Memory B cell (primary cell): ENCODE data around the gene PLCD3.
A peak's percentile ranks its signal among the peaks of the same experiment; 100 is the strongest.
"Not testable (repeated sequence)": the region's sequence is repeated elsewhere in the genome, so short reads cannot be mapped to it uniquely, and the experiment has no call there.

Experiments
- ATAC-seq: fragments of 150-1000 bp; cut with Tn5 transposase; 2 replicates; pipeline ENCODE4 v1.10.0; 2021; ENCODE audit warnings: low read depth, mild to moderate bottlenecking, moderate library complexity
- DNase-seq, 2 donors: peaks; one replicate each; pipeline ENCODE4 v3.0.0; 2022; ENCODE audit warnings: low spot score in 2 of 2
- H3K27ac Mint-ChIP-seq: one replicate; pipeline ENCODE4 v1.8.0; 2022; ENCODE audit warnings: mild to moderate bottlenecking, moderate library complexity, mixed read lengths
- H3K27me3 Mint-ChIP-seq: one replicate; pipeline ENCODE4 v1.8.0; 2022; ENCODE audit warnings: mixed read lengths
- H3K36me3 Mint-ChIP-seq: one replicate; pipeline ENCODE4 v1.8.0; 2022; ENCODE audit warnings: mild to moderate bottlenecking, mixed read lengths
- H3K4me1 Mint-ChIP-seq: one replicate; pipeline ENCODE4 v1.8.0; 2022; ENCODE audit warnings: mixed read lengths
- H3K4me3 Mint-ChIP-seq: one replicate; pipeline ENCODE4 v1.8.0; 2022; ENCODE audit warnings: mild to moderate bottlenecking, moderate library complexity, mixed read lengths
- H3K9me3 Mint-ChIP-seq: one replicate; pipeline ENCODE4 v1.8.0; 2022; ENCODE audit warnings: mixed read lengths

The PLCD3 gene

DNA sequence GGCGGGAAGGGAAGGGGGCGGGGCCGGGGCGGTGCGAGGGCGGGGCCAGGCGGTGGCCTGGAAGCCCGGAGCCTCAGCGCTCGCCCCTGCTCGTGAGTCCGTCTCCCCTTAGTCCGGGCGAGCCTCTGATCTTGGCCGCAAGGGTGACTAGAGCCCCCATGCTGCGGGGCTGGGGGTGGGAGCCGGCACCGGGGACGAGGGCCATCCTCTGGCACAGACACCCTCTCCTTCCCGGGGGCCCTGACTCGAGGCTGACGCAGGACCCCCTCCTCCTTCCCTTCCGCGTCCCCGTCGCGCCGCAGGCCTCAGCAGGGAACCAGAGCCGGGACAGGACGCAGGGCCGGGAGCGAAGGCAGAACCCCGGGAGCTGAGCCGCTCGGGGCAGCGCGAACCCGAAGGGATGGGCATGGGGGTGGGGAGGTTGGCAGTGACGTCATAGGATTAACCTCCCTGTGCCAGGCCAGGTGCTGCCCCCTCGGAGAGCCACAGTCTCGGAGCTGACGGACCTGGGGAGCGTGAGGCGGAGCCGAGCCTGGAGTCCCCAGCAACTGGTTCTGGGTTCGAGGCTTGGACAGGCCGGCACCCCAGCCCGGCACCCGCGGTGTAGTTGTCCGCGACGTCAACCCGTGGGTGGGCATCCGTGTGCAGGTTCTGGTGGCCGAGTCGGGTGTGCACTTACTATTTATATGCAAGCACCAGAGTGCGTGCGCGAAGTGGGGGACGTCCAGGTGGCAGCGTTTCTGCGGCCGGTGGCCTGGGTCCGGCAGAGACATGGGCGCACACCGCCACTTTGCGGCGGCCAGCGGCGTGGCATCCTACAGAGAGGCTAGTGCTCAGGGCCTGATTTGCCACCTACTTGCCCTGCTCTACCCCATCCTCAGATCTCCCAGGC lies 503 bp upstream of the PLCD3 start:
- Mint-ChIP-seq H3K36me3 (no peaks in the 10 kb centered on the region), H3K4me3 (peak overlapping the region; percentile 92), H3K4me1 (peaks cover 8% of the 10 kb centered on the region), H3K27me3 (peaks cover 2% of the 10 kb centered on the region), H3K27ac (peak overlapping the region; percentile 88), H3K9me3 (no peaks in the 10 kb centered on the region)
- DNase-seq: peak; percentile 68 to 86
- ATAC-seq: peak; percentile 51

DNA sequence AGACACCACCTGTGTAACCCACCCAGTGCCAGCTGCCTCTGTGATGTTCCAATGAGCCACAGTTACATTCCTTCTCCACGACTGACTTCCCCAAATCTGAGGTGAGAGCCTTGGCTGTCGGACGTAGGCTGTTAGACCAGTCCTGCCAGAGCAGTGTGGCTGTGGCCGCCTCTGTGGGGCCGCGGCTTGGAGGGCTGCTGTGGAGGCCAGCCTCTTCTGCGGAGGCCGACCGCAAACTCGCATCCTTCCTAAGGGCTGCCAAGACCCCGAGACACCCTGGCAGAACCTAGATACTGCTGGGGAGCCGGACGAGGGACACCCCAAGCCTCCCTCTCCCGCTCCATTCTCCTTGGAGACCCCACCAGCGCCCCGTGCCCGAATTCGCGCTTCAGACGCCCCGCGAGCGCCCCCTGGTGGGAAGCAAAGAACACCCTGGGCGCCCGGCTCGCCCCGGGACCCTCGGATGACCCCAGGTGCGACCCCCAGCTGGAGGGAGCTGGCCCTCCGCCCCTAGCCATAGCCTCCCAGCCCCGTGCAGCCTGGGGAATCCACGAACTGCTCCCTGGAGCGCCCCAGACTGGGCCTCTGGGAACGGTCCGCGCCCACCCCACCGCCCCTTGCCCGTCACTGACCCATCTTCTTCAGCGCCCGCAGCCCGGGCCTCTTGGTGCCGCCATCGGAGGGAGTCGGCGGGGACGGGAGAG lies 547 bp downstream of the PLCD3 start:
- Mint-ChIP-seq H3K9me3 (no peaks in the 10 kb centered on the region), H3K27ac (no peak overlapping the region), H3K4me1 (peaks cover 8% of the 10 kb centered on the region), H3K4me3 (peak overlapping the region; percentile 75), H3K36me3 (no peaks in the 10 kb centered on the region), H3K27me3 (peaks cover 2% of the 10 kb centered on the region)
- DNase-seq: peak; percentile 50 to 67
- ATAC-seq: no peak

DNA sequence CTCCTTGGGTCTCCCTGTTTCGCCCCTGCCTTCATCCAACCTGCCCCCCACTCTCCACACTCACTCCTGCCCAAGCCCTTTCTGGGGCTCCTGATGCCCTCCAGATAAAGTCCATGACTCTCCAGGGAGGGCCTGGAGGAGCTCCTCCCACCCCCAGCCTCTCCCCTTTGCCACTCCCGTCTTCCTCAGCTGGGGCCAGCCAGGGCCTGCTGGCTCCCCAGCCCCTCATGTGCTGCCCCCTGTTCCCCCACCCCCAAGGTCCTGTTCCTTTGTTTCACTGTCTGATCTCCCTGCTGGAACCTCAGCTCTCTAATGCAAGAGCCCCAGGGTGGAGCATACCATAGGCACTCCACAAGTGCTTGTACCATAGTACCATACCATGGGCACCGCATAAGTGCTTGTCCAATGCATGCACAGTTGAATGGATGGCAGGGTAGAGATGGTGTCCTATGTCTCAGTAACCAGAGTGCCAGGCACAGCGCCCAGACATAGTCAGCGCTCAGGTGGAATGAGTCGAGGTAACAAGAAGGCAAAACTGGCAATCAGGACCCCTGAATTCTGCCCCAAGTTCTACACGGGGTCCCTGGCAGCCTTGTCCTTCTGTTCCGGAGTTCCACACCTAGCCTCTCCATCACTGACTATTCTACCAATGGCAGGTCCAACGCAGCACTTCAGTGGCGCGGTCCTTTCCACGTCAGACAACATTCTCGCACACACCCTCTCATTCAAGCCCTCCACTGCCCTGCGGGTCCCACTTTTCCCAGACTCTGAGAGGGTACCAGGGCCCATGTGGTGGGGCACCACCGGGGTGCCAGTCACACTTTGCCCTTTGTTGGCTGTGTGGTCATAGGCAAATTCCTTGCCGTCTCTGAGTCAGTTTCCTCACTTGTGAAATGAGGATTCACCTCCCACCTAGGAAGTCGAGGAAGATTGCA lies 1.4 kb downstream of the PLCD3 start:
- no peak for ATAC-seq
- H3K27me3 Mint-ChIP-seq: peaks cover 2% of the 10 kb centered on the region
- peak overlapping the region; percentile 75 for H3K4me3 Mint-ChIP-seq
- H3K9me3 Mint-ChIP-seq: no peaks in the 10 kb centered on the region
- H3K4me1 Mint-ChIP-seq: peaks cover 3% of the 10 kb centered on the region
- H3K27ac Mint-ChIP-seq: no peak overlapping the region
- H3K36me3 Mint-ChIP-seq: no peaks in the 10 kb centered on the region
- DNase-seq: no peak

DNA sequence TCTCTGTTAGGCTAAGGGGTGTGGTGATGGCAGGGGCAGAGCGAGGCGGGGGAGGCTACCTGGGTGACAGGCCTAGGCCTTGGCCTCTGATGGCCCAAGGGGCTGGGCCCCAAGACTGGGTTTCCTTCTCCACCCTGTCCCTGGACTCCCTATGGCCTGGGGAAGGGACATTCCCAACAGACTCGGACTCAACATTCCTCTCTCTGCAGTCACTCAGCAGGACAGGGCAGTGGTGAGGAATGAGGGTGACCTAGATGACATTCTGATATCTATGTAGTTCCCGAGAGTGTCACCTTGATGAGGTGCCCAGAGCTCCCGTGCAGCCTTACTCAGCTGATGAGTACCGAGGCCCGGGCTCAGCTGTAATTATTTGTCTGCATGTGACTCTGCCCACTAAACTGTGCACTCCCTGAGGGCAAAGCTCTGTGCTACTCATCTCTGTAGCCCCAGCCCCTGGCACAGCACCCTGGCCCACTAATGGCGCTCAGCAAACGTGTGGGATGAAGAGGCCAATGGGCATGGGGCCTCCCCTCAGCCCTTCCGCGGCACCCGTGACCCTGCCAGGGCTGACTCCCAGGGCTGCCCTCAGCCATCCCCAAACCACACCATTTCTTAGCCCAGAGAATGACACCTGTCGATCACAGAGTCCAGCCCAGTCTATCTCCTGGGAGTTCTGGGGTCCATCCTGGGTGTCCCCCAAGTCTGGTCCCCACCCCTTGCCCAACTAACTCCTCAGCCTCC lies 2.2 kb downstream of the PLCD3 start:
- Mint-ChIP-seq H3K27me3 (peaks cover 2% of the 10 kb centered on the region), H3K4me3 (peak overlapping the region; percentile 8), H3K27ac (no peak overlapping the region), H3K9me3 (no peaks in the 10 kb centered on the region), H3K4me1 (peaks cover 3% of the 10 kb centered on the region), H3K36me3 (no peaks in the 10 kb centered on the region)
- DNase-seq (no peak), ATAC-seq (no peak)

DNA sequence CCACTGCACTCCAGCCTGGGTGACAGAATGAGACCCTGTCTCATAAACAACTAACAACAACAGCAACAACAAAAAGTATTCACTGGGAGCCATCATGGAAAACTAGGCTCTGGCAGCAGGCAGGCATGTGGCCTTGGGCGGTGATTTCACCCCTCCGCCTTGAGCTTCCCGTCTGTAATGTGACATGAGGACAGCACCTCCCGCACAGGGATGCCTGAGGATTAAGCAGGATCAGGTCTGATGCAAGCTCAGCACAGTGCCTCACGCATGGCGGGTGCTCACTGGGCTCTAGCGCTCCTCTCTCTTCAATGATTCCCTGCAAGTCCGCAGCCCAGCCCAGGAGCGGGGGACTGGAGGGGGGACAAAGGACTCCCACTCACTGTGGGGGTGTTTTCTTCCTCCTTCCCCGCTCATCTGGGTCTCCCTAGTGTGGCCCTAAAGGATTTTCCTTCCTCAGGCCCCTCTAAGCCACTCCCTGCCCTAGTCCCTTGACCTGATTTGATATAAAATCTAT lies 2.8 kb downstream of the PLCD3 start:
- H3K4me1 Mint-ChIP-seq: peaks cover 3% of the 10 kb centered on the region
- no peaks in the 10 kb centered on the region for H3K9me3 Mint-ChIP-seq
- ATAC-seq (no peak), DNase-seq (no peak)
- no peaks in the 10 kb centered on the region for H3K36me3 Mint-ChIP-seq
- H3K4me3 Mint-ChIP-seq: no peak overlapping the region
- no peak overlapping the region for H3K27ac Mint-ChIP-seq
- H3K27me3 Mint-ChIP-seq: peaks cover 2% of the 10 kb centered on the region

DNA sequence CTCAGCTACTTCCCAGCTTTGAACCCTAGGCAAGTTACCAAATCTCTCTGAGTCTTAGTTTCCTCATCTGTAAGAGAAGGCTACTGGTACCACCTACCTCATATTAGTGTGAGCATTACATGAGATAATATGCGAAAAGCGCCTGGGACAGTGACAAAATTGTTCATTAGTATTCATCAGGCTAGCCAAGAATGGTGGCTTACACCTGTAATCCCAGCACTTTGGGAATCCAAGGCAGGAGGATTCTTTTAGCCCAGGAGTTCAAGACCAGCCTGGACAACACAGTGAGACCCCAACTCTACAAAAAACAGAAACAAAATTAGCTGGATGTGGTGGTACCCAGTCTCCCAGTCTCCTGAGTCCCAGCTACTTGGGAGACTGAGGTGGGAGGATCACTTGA lies 3.3 kb downstream of the PLCD3 start:
- H3K36me3 Mint-ChIP-seq: no peaks in the 10 kb centered on the region
- H3K4me1 Mint-ChIP-seq: peaks cover 3% of the 10 kb centered on the region
- no peaks in the 10 kb centered on the region for H3K9me3 Mint-ChIP-seq
- H3K4me3 Mint-ChIP-seq: no peak overlapping the region
- DNase-seq: no peak
- H3K27ac Mint-ChIP-seq: no peak overlapping the region
- no peak for ATAC-seq
- peaks cover 2% of the 10 kb centered on the region for H3K27me3 Mint-ChIP-seq

DNA sequence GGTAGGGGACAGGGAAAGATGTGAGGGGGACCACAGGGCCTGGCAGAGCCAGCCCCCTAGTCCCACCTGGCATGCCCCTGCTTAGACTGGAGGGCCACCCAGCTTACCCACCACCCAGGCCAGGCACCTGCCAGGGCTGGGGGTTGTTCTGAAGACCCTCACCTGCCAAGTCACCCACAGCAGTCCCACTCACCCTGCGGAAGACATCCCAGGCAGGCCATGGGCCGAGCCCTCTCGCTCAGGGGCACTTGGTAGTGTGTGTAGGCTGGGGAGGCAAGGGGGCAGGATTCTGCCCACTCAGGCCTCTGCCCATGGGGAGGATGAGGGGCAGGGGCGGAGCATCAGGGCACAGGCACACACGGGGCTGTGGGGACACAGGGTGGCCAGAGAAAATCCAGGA lies 4.0 kb downstream of the PLCD3 start:
- no peak for DNase-seq
- H3K27ac Mint-ChIP-seq: no peak overlapping the region
- H3K27me3 Mint-ChIP-seq: peaks cover 2% of the 10 kb centered on the region
- no peaks in the 10 kb centered on the region for H3K9me3 Mint-ChIP-seq
- ATAC-seq: no peak
- H3K4me1 Mint-ChIP-seq: no peaks in the 10 kb centered on the region
- no peak overlapping the region for H3K4me3 Mint-ChIP-seq
- no peaks in the 10 kb centered on the region for H3K36me3 Mint-ChIP-seq

DNA sequence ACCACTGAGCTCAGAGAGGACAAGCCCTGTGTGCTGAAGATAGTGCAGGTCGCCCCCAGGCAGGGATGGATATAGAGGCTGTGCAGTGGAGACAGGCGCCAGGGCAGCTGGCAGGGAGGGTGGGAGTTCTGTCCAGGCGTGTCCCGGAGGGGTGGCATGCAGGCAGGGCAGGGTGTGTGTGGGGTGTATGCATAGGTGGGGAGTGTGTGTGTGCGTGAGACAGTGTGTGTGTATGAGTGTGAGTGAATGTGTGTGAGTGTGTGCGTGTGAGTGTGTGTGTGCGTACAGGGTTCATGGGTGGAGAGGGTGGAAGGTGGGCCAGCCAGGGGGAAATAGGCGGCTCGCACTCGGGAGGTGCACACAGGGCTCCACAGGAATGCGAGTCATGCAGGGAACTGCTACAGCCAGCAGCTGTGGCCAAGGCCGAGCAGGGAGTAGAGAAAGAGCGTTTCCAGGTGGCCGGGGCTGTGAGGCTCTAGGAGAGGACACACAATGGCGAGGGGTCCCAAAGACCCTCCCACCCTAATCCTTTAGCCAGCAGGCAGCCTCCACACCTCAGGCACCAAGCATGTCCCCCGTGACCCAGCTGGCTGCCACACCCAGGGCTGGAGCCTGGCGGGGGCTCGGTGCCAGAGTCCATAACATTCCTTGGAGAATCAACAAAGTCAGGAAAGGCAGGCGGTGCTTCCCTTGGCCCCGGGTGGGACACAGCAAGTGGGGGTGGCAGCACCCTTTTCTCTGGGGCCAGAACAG lies 4.6 kb downstream of the PLCD3 start:
- no peaks in the 10 kb centered on the region for H3K4me1 Mint-ChIP-seq
- no peak overlapping the region for H3K27ac Mint-ChIP-seq
- no peak overlapping the region for H3K4me3 Mint-ChIP-seq
- DNase-seq (no peak), ATAC-seq (no peak)
- H3K27me3 Mint-ChIP-seq: peaks cover 2% of the 10 kb centered on the region
- no peaks in the 10 kb centered on the region for H3K9me3 Mint-ChIP-seq
- H3K36me3 Mint-ChIP-seq: no peaks in the 10 kb centered on the region

DNA sequence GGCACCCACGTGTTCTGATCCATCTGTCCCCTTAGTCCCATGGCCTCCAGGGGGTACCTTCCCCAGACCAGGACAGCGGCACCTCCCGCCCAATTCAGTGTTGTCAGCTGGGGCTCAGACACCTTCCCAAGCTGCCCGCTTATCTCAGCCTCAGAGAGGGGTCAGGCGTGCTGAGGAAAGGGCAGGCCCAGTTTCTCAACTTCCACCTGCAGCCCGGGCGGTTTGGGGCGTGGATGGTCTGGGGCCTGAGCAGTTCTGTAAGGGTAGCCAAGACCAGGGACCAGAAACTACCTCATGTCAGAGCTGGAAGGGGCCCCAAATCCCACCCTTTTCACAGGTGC lies 5.1 kb downstream of the PLCD3 start:
- Mint-ChIP-seq H3K27ac (no peak overlapping the region), H3K4me3 (no peak overlapping the region), H3K36me3 (no peaks in the 10 kb centered on the region), H3K9me3 (no peaks in the 10 kb centered on the region), H3K27me3 (peaks cover 2% of the 10 kb centered on the region), H3K4me1 (no peaks in the 10 kb centered on the region)
- no peak for DNase-seq
- ATAC-seq: no peak

DNA sequence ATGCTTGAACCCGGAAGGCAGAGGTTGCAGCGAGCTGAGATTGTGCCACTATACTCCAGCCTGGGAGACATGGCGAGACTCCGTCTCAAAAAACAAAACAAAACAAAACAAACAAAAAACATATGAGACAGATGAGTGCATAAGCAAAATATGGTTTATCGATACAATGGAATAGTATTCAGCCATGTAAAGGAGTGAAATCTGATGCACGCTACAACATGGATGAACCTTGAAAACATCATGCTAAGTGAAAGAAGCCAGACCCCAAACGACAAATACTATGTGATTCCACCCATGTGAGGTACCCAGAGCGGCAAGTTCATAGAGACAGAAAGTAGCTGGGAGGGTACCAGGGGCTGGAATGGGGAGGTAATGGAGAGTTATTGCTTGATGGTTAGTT lies 6.8 kb downstream of the PLCD3 start:
- DNase-seq (no peak), ATAC-seq (no peak)
- Mint-ChIP-seq H3K36me3 (no peaks in the 10 kb centered on the region), H3K9me3 (no peaks in the 10 kb centered on the region), H3K27me3 (peaks cover 5% of the 10 kb centered on the region), H3K4me1 (no peaks in the 10 kb centered on the region), H3K4me3 (no peak overlapping the region), H3K27ac (no peak overlapping the region)

DNA sequence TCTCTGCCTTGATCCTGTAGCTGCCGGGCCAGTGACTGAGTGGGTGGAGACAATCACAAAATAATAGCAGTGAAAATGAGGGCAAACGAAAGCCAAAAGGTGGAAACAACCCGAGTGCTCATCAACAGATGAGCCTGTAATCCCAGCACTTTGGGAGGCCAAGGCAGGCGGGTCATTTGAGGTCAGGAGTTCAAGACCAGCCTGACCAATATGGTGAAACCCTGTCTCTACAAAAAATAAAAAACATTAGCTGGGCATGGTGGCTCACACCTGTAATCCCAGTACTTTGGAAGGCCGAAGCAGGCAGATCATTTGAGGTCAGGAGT lies 7.6 kb downstream of the PLCD3 start:
- not testable (repeated sequence) for H3K36me3 Mint-ChIP-seq, H3K4me1 Mint-ChIP-seq, H3K27me3 Mint-ChIP-seq, DNase-seq, H3K4me3 Mint-ChIP-seq, H3K27ac Mint-ChIP-seq, ATAC-seq, H3K9me3 Mint-ChIP-seq

DNA sequence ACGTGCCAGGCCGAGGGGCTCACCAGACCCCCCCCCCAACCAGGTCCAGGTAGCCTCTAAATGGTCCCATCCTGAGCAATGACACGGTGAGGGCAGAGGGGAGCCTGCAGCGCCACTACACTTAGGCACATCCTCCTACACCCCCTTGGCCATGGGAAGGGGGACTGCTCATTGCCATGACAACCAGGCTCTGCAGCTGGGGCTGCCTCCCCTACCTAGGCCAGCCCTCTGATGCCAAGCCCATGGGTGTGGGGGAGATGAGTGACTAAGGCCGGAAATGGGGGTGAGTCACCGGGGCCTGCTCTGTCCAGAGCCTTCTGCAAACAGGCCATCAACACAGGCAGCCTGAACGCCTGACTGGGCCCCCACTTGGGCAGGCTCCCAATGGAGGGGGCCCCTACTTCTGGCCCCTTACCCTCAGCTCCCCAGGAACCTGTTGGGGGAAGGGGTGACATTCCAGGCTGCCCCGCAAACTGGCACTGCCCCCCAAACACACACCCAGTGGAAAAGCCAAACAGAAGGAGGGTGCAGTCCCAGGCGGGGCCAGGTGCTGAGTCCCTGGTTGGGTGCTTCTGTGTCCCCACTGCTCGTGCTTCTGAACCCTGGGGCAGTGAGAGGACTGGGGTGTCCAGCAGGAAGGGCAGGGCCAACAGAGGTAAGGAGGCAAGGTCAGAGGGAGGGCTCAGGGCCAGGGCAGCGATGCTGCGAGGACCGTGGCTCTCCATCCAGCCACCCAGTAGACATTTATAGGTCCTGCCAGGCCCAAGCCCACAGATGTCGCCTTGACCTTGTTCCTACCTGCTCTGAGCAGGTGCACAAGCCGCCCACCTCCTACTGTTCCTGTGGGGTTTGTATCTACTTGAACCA lies 8.2 kb downstream of the PLCD3 start:
- peaks cover 4% of the 10 kb centered on the region for H3K27me3 Mint-ChIP-seq
- H3K4me3 Mint-ChIP-seq: no peak overlapping the region
- no peak overlapping the region for H3K27ac Mint-ChIP-seq
- no peaks in the 10 kb centered on the region for H3K36me3 Mint-ChIP-seq
- DNase-seq (no peak), ATAC-seq (peak; percentile 17)
- no peaks in the 10 kb centered on the region for H3K9me3 Mint-ChIP-seq
- no peaks in the 10 kb centered on the region for H3K4me1 Mint-ChIP-seq
